ENCODE measurements around the gene SRXN1.
A peak's percentile ranks its signal among the peaks of the same experiment; 100 is the strongest.

SRXN1 gene

DNA sequence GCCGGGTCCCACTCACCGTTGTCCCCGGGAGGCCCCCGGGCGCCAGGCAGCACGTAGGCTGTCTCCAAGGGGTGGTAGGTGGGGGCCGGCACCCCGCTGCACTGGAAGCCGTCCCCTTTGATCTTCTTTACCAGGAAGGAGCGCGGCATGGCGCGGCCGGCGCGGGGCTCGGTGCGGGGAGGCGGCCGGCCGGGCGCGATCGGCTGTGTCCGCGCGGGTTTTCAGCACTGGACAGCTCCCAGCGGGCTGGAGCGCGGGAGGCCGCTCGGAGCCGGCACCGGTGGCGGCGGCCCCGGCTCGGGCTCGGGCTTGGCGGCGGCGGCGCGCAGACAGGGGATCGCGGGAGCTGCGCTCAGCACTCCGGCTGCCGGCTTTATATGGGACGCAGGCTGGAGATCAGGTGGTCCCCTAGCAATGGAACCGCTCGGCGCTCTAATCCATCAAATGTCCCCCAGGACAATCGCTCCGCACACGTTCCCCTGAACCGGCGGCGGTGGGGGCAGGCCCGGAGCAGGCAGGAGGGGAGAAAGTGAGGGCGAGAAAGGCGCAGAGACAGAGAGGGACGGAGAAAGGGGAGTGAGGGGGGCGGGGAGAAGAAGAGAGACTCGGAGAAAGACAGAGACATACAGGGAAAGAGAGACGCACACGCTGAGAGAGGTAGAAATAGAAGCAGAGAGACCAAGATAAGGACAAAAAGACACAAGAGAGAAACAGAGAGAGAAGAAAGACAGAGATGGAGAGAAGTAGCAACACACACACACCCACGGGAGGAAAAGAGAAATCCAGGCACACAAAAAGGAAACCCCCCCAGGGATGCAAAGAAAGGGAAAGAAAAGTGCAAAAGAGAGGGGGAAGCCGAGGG lies 22.7 kb upstream of the SRXN1 start, which contains the start of gene SCRT2:
SCRT2 (minus strand) TSS at position 350 of the 862 bp plus-strand sequence; CDS start at position 149, 201 bp downstream.
- peak in 1 of 2 donors; percentile 27 for DNase-seq (ENCODE audit: low read depth in 2 of 2)

DNA sequence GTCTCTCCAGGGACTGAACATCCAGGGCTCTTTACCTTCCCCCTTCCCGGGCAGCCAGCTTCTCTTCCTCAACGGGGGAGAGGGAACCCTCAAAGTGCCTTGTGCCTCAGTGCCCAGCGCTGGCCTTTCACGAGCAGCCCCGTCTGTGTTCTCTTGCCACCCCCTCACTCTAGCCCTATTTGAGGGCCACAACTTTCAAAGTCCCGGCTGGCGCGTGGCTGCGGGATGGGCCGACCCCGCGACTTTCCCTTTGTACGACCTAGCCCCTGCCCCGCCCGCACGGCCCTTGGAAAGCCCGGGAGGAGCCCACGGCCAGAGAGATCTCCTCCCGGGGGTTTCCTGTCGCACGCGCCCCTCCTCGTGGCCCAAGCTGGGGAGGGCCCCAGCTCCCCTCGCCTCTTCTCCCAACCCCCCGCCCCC lies 22.0 kb upstream of the SRXN1 start:
- no peak for DNase-seq (ENCODE audit: low read depth in 2 of 2)

DNA sequence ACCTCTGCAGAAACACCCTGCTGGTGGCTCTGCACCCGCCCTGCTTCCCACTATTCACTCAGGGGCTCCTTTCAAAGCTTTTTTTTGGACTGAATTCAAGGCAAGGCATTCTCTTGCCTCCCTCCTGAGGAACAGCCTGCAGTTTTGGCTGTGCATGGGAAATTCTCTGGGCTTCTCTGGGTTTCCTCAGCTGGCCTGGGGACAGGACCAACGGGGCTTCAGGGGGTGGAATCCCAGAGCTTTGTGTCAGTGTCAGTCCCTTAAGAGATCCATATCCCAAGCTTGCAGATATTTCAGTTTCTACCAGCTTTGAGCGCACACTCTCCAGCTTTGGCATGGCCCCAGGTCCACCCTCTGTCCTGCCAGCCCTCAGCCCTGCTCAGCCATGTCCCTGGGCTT lies 20.6 kb upstream of the SRXN1 start:
- no peak for DNase-seq (ENCODE audit: low read depth in 2 of 2)

DNA sequence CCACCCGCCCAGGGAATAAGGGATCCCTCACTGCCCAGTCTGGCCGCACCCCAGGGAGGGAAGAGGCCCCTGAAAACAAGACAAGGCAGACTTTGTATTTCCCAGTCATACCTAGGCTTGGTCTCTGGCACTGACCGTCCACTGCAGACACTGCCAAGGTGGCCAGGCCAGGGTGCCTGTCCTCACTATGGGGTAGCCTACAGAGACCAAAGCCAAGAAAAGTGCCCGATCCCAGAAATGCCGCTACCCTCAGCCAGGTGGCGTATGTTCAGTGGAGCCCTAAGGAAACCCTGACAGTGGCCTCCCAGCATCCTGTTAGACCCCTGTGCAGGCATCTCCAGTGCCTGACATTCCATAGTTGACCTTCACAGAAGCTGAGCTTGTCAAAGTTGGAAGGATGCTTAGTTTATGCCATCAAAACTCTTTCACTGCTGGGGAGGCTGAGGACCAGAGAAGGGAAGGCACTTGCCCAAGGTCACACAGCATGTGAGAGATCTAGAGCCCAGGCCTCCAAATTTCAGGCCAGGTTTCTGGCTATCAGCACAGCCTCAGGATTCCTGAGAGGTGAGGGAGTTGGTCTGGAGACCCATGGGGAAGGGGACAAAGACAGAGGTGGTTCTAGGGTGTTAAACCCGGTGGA lies 20.1 kb upstream of the SRXN1 start:
- no peak for DNase-seq (ENCODE audit: low read depth in 2 of 2)

DNA sequence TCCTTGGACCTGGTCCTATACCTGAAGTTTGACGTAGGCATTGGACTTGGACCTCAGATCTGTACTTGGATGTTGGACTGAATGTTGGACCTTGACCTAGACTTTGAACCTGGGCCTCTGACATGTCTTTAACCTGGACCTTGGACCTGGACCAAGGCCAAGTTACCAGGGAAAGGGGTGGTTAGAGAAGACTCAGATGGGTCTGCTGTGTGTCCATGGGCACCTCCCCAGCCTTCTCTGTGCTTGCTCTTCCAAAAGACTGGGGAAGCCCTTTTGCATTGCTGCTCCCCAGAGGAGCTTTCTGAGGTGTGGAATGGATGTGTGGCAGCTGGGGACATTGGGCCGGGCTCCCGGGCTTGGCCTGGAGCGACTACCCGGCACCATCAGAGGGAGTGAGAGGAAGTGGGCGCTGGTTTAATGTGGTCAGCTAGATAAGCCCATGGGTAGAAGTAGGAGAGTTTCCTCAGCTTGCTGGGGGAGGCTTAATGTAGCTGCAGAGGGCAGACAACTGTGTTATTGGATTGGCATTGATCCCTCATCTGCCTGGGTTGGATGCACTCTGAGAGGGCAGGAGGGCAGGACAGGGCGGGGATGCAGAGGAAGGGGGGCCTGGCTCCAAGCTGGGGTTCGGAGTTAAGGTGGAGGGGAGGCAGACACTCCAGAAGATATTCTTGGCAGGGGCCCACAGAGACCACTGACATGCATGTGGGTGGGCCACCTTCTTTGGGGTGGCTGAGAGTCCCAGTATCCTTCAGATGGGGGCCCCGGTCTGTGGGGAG lies 18.4 kb upstream of the SRXN1 start:
- no peak for DNase-seq (ENCODE audit: low read depth in 2 of 2)

DNA sequence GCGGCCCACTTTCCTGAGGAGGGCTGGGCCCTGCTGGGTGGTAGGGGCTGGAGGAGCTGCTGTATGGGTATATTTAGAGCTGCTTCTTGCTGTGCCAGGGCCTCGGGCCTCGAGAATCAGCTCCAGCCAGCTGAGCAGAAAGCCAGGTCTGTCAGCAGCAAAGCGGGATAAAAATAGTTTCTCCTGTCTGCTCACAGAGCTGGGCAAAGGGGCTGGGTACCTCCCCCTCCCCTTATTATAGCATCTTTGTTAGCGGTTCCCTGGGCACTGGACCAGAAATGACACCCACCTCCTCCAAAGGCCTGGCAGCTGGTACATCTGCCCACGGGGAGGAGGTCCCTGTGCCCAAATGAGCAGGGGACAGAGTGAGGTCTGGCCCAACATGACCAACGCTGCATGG lies 16.6 kb upstream of the SRXN1 start:
- no peak for DNase-seq (ENCODE audit: low read depth in 2 of 2)

DNA sequence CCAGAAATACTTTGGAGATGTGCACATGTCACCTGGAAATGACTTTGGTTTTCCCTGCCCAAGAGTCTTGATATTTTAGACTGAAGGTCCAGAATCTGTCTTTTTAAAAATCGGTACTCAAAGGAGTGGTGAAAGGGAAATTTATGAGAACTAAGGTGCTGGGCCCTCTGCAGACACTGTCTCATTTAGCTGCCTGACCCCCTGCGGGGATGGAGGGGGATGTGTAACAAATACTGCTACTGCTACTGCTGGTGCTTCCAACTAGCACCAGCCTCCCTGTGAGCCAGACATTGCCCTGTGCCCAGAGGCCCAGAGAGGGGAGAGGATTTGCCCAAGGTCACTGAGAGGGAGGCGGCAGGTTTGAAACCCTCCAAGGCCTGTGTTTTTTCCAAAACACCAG lies 15.6 kb upstream of the SRXN1 start:
- DNase-seq (ENCODE audit: low read depth in 2 of 2) = no peak

DNA sequence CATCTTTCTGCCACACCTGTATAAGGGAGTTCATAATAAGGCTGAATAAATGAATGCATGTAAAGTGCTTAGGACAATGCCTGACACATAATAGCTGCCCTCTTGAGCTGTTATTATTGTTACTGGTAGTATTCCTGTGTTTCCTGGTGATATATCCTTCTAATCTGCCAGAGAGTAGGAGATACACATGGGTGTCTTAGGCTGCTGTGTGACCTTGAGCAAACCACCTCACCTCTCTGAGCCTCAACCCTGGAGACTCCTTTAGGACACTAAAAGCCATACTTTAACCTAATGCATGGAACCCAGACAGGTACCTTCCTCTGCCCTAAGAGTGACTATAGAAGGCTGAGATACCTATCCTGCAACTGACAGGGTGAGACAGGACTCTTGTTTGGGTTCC lies 15.1 kb upstream of the SRXN1 start:
- no peak for DNase-seq (ENCODE audit: low read depth in 2 of 2)

DNA sequence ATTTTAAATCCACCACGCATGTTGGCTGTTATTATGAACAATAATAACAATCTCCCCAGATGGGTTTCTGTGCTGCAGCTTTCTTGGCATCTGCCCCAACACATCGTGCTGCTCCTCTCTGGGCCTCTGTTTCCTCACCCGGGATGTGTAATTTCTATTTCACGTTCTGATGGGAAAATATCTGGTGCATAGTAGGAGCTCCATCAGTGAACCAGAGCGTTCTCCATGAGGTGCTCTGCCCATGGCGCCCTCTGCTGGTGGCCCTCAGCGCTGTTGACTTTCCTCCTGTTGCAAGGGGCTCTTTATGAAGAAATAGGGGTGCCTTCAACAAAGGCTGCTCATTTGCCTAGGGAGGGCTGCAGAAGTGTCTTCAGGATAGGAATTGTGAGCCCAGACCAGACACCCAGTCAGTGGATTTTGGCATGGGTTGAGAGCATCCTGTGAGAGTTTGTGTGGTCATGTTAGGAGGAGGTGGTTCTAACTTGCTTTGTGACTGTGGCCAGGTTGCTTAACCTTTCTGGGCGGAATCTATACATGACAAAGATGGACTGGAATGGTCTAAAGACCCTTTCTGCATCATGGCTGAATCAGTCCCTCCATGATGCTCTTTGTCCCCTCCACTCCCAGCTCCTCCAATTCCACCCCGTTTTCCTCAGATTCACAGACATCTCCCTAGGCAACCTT lies 14.5 kb upstream of the SRXN1 start:
- peak; percentile 30 to 54 for DNase-seq (ENCODE audit: low read depth in 2 of 2)

DNA sequence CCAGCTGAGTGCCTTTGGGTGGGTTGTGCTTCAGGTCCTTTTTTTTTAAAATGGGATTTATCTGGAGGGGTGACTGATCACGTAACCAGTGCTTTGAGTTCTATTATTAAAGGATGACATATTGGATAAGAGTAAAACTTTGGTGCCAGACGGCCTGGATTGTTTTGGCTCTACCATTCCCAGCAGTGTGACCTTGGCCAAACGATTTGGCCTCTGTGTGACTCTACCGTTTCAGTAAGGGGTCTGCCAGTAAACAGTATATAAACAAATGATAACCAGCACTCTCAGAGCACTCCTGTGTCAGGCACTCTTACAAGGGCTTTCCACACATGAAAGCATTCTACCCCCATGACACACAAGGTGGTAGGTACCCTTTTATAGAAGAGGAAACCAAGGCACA lies 13.9 kb upstream of the SRXN1 start:
- DNase-seq (ENCODE audit: low read depth in 2 of 2) = no peak

DNA sequence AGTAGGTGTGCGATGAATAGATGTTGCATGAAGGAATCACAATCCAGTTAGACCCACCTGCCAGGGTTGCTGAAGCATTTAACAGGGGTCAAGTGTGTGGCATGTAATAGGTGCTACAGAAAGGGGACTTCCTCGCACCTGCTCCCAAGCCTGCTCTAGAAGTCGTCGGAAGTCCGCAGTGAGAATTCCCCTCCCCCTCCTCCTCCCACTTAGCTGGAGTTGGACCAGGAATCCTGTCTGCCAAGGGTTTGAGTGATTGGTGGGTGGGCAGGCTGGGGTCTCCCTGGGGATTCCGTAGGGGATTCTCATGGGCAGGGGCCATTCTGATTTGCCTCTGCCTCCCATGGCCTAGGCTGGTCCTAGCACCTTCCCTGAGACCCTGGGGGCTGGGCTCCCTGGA lies 12.3 kb upstream of the SRXN1 start:
- DNase-seq (ENCODE audit: low read depth in 2 of 2) = no peak

DNA sequence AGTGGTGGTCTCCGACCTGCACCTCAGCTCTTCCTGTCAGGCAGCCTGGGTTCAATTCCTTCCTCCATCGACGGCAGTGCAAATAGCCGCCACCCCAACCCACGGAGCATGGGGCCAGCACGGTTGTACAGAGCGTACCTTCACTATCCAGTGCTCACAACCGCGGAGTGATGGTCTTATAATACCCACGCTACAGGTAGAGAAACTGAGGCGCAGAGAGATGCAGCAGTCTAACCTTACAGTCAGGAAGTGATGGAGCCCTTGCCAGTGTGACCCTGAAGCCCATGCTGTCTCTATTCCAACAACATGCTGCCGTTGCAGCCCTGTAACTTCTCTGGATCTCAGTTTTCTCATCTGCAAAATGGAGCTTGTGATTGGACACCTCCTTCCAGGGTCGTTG lies 11.6 kb upstream of the SRXN1 start:
- DNase-seq (ENCODE audit: low read depth in 2 of 2) = no peak

DNA sequence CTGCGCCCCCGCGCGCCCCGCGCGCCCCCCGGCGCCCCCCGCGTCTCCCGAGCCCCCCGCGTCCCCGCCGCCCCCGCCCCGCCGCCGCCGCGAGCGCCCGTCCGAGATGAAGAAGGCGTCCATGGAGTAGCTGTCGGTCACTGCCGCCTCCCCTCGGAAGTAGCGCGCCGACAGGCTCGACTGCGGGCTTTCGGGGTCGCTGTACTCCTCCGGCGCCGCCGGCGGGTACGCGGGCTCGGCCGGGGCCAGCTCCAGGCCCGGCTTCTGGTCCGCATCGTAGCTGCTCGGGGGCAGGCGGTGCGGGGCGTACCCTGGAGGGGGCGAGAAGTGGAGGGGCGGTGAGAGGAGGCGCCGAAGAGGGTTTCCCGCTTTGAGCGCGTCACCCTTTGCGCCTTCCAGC lies 11.2 kb upstream of the SRXN1 start:
- DNase-seq (ENCODE audit: low read depth in 2 of 2) = no peak

DNA sequence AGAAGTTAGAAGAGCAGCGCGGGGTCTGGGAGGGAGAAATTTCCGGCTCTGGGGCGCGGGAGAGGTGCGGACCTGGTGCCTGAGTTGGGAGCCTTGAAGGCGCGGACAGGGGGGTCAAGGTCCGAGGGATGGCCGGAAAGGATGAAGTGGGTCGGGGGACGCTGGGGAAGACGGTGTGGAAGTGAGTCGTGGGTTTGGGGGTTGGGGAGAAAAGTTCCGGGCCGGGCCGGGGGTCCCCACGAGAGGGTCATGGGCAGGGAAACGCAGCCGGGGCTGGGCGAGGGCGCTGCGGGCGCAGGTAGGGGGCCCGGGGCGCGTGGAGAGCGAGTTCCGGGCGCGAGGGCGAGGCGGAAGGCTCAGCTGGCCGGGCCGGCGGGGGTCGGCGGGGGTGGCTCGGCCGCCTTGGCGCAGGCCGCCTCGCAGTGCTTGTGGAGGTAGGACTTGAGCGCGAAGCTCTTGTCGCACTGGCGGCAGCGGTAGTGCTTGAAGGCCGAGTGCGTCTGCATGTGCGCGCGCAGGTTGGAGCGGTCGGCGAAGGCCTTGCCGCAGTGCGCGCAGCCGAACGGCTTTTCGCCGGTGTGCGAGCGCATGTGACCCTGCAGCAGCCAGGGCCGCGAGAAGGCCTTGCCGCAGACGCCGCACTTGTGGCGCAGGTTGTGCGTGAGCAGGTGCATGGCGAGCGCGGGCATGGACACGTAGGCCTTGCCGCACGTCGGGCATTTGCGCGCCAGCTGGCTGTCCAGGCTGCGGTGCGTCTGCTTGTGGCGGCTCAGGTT lies 10.5 kb upstream of the SRXN1 start:
- DNase-seq (ENCODE audit: low read depth in 2 of 2) = no peak

DNA sequence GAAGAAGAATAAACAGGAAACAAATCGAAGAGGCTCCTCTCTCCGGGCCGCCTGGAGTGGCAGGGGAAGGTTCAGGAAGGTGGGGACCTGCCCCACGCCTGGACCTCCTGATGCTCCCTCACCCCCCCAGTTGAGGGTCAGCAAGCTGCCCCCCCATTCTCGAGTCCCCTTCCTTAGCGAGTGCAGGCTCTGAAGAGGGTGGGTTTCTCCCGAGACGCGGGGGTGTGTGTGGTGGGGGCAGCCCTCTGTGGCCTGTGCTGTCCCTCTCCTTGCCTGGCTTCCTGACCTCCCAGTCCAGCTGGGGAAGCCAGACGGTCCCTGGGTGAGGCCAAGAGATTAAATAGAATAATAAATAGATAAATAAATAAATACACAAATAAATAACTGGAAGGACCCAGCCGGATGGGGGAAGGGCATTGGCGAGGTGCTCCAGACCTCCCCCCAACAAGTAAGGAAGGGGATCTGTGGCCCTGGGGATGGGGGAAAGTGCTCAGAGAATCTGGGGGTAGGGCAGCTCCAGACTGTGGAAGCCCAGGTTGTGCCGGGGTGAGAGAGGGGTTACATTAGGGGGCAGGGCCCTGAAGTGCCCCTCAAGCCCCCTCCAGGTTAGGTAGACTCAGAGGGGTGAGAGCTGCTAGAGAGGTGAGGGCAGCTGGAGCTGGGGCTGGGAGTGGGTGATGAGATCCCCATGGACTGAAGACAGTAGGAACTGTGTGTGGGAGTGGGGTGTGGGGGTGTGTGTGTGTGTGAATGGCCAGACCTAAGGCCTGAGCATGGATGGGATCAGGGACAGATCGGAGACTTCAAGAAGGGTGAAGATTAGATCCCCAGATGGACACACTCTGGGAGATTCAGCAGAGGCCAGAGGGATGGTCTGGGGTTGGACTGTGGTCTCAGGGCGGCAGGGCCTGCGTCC lies 9.5 kb upstream of the SRXN1 start:
- DNase-seq (ENCODE audit: low read depth in 2 of 2) = no peak

DNA sequence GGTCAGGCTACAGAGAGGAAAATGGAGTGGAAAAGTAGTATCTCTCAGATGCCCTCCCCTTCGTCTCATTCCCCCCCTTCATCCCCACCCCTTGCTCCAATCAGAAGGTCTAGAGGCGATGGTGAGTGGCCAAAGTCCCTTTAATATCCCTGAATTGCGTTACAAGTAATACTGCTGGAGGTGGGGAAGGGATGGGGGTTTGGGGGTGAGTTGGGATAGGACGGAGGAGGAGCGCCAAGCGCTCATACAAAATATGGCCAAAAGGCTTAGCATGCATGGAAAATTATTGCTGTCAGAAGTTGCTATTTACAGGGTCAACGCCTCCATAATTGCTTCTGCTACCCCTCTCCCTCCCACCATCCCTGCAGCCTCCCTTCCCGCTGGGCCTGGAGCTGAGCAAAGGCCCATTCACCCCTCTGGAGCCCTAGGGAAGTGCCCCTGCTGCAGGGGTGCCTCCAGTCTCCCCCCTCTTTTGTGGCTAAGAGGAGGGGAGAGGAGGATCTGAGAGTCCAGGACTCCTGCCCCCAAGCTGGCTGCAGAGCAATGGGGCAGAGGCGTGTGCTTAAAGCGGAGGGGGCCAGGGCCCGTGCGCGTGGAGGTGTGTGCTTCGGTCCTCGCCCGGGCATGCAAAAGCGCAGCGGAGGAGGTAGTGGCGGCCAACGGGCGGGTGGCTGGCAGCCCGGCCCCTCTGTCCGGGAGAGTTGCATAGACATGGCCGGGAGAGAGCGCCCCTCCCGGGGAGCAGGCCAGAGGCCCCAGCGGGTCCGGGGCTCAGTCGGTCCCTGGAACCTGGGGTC lies 8.7 kb upstream of the SRXN1 start:
- no peak for DNase-seq (ENCODE audit: low read depth in 2 of 2)

DNA sequence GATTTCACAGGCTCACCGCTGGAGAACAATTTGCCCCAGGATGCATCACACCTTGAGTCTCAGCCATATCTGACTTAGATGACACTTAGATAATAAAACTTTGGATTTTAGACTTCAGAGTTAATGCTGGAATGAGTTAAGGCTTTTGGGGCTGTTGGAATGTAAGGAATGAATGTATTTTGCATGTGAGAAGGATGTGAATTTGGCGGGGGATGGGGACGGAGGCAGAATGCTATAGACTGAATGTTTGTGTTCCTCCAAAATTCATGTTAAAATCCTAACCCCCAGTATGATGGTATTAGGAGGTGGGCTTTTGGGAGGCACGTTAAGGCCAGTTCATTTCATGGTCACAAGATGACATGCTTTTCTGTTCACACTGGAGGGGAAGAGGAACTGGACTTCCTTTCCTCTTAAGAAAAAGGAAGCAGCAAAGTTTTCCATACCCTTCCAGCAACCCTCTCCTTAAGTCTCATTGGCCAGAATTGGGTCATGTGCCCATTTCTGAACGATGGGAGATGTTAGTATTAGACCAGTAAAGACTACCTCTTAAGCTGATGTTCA lies 5.8 kb upstream of the SRXN1 start:
- DNase-seq (ENCODE audit: low read depth in 2 of 2) = no peak

DNA sequence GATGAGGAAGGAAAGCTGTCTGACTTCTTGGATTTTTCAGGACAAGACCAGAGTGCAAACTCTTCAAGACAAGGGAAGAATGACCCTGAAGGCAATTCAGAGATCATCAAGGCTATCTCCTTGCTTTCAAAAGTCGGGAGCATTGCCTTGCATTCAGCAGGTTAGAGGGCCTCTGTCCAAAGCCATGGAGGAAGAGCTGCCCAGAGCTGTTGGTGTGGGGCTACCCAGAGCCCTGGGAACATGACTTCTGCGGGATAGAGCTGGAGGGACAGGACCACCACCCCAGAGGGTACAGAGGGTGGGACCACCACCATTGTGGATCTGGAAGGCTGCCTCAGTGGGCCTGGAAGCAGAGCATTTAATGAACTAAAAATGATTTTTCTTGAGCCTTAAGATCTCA lies 5.2 kb upstream of the SRXN1 start:
- no peak for DNase-seq (ENCODE audit: low read depth in 2 of 2)

All from stimulated activated CD8-positive, alpha-beta memory T cell treated with anti-CD3 and anti-CD28 coated beads, Interleukin-7, amount 100 ng/mL, for 4 hours (primary cell).